ENCODE data around the gene CRIM1. TPM values are rescaled to one million over a fixed set of nuclear protein-coding genes. Genes with fewer than 3 reads are reported as not detected.

CRIM1 gene
- total and polyA plus RNA-seq, 2 of the 8 experiments (the other 6 are each of a cell fraction or from before 2014, with no cell fraction given) = 9.4 to 28.4 TPM

- TF ChIP-seq CHD7 (IDR thresholded peaks at IDR 0.05; ENCODE audit: insufficient replicate concordance, low read length) (no peak), CBX8 (IDR thresholded peaks at IDR 0.05; ENCODE audit: borderline replicate concordance, low read depth, low read length) (no peak), NRF1 (IDR thresholded peaks at IDR 0.05; ENCODE audit: low read depth, low read length) (no peak), BCL11A (IDR thresholded peaks at IDR 0.05; ENCODE audit: low read depth in 2 of 2, low read length in 2 of 2) (no peak), CEBPB (IDR thresholded peaks at IDR 0.05; ENCODE audit: low read depth, low read length) (no peak)
Observed at GRCh38 chr2:36421379-36421778, 65.8 kb downstream of the CRIM1 start (continued).
